ENCODE data around the gene ACOT2. TPM values are rescaled to one million over a fixed set of nuclear protein-coding genes. Genes with fewer than 3 reads are reported as not detected.
A peak's percentile ranks its signal among the peaks of the same experiment; 100 is the strongest.
"Not testable (repeated sequence)": the region's sequence is repeated elsewhere in the genome, so short reads cannot be mapped to it uniquely, and the experiment has no call there.

The ACOT2 gene
- total RNA-seq, 2 experiments from 2014 or later, result 11.0 to 13.2 TPM

GRCh38 chr14:73574251-73574650 is 5.2 kb downstream of the ACOT2 start:
- H3K4me1 Mint-ChIP-seq, DNase-seq, H3K9me3 Mint-ChIP-seq, CTCF ChIA-PET, H3K27ac Mint-ChIP-seq, H3K27me3 Mint-ChIP-seq, H3K4me3 Mint-ChIP-seq, POLR2A ChIA-PET: not testable (repeated sequence)
- peaks cover 12% of the 10 kb centered on the region for H3K36me3 Mint-ChIP-seq (ENCODE audit: low read depth)

- ChIA-PET POLR2A (no interaction called here), CTCF (no interaction called here)
- no peaks in the 10 kb centered on the region for H3K4me1 Mint-ChIP-seq
- no peaks in the 10 kb centered on the region for H3K9me3 Mint-ChIP-seq
- no peak for DNase-seq
- no peak overlapping the region for H3K4me3 Mint-ChIP-seq
- peaks cover 15% of the 10 kb centered on the region for H3K36me3 Mint-ChIP-seq (ENCODE audit: low read depth)
- H3K27me3 Mint-ChIP-seq, result no peaks in the 10 kb centered on the region
- H3K27ac Mint-ChIP-seq, result no peak overlapping the region
These were observed 7.4 kb downstream of the ACOT2 start for GRCh38 chr14:73576391-73576790.

GRCh38 chr14:73577214-73577613 is 8.2 kb downstream of the ACOT2 start:
- H3K36me3 Mint-ChIP-seq (ENCODE audit: low read depth), result peaks cover 15% of the 10 kb centered on the region
- H3K27me3 Mint-ChIP-seq, H3K4me3 Mint-ChIP-seq, DNase-seq, H3K4me1 Mint-ChIP-seq, CTCF ChIA-PET, H3K9me3 Mint-ChIP-seq, POLR2A ChIA-PET, H3K27ac Mint-ChIP-seq: not testable (repeated sequence)

- H3K4me1 Mint-ChIP-seq; H3K36me3 Mint-ChIP-seq (ENCODE audit: low read depth); DNase-seq; POLR2A ChIA-PET; H3K27ac Mint-ChIP-seq; H3K4me3 Mint-ChIP-seq; H3K9me3 Mint-ChIP-seq; H3K27me3 Mint-ChIP-seq: not testable (repeated sequence)
- CTCF ChIA-PET, result interaction anchor here (0.6 to 1.1 kb wide), 2 partner anchors 24 to 110 kb away, joined by 3 to 5 read pairs; no protein-coding TSS in a partner anchor
These were observed 13.3 kb downstream of the ACOT2 start for GRCh38 chr14:73582102-73582979.

- Mint-ChIP-seq H3K27ac (no peak overlapping the region), H3K36me3 (ENCODE audit: low read depth) (no peaks in the 10 kb centered on the region), H3K4me1 (peaks cover 18% of the 10 kb centered on the region), H3K4me3 (no peak overlapping the region), H3K27me3 (no peaks in the 10 kb centered on the region), H3K9me3 (peaks cover 4% of the 10 kb centered on the region)
- ChIA-PET CTCF (no interaction called here), POLR2A (no interaction called here)
- no peak for DNase-seq
These were observed 19.7 kb downstream of the ACOT2 start for GRCh38 chr14:73588695-73589094.

- no peak for DNase-seq
- Mint-ChIP-seq H3K27me3 (no peaks in the 10 kb centered on the region), H3K4me1 (peaks cover 18% of the 10 kb centered on the region), H3K27ac (no peak overlapping the region), H3K36me3 (ENCODE audit: low read depth) (no peaks in the 10 kb centered on the region), H3K4me3 (no peak overlapping the region), H3K9me3 (peaks cover 4% of the 10 kb centered on the region)
- POLR2A ChIA-PET, result no interaction called here
- CTCF ChIA-PET, result interaction anchor here (1.8 kb wide), 1 partner anchor 19 kb away, joined by 6 read pairs; no protein-coding TSS in a partner anchor
These were observed 20.1 kb downstream of the ACOT2 start for GRCh38 chr14:73589116-73589515.

- peaks cover 18% of the 10 kb centered on the region for H3K4me1 Mint-ChIP-seq
- not testable (repeated sequence) for H3K27ac Mint-ChIP-seq
These were observed 21.6 kb downstream of the ACOT2 start for GRCh38 chr14:73590673-73591004.

GRCh38 chr14:73591690-73592449 is 22.9 kb downstream of the ACOT2 start, which contains the start of gene ACOT4:
TSS of gene ACOT4 (plus strand) at chr14:73591873. CDS start at chr14:73591960, 87 bp downstream.
- peak; percentile 45 for DNase-seq
- ChIA-PET POLR2A (interaction anchor here (1.0 kb wide), 1 partner anchor 23 kb away, joined by 3 read pairs; the partner anchor contains the start of gene ACOT2), CTCF (interaction anchor here (1.2 to 2.0 kb wide), 3 partner anchors 13 to 24 kb away, joined by 3 to 7 read pairs (median 3); partner anchors contain the start of gene ACOT2)
- Mint-ChIP-seq H3K36me3 (ENCODE audit: low read depth) (peaks cover 1% of the 10 kb centered on the region), H3K27me3 (no peaks in the 10 kb centered on the region), H3K9me3 (peaks cover 4% of the 10 kb centered on the region), H3K27ac (peak within 1 kb of the TSS; percentile 79), H3K4me1 (peaks cover 18% of the 10 kb centered on the region), H3K4me3 (peak within 1 kb of the TSS; percentile 66)

More at GRCh38 chr14:73590673-73591004, 21.6 kb downstream of the ACOT2 start:
- H3K36me3 Mint-ChIP-seq (ENCODE audit: low read depth); POLR2A ChIA-PET; H3K27me3 Mint-ChIP-seq; DNase-seq; H3K9me3 Mint-ChIP-seq: not testable (repeated sequence)
- CTCF ChIA-PET, result interaction anchor here (1.8 kb wide), 1 partner anchor 20 kb away, joined by 6 read pairs; no protein-coding TSS in a partner anchor
- peak overlapping the region; percentile 66 for H3K4me3 Mint-ChIP-seq

GRCh38 chr14:73594491-73594890 is 25.5 kb downstream of the ACOT2 start:
- Mint-ChIP-seq H3K4me1 (peaks cover 18% of the 10 kb centered on the region), H3K9me3 (peaks cover 4% of the 10 kb centered on the region), H3K27me3 (no peaks in the 10 kb centered on the region), H3K27ac (no peak overlapping the region), H3K4me3 (no peak overlapping the region), H3K36me3 (ENCODE audit: low read depth) (peaks cover 1% of the 10 kb centered on the region)
- ChIA-PET POLR2A (no interaction called here), CTCF (interaction anchor here (1.2 kb wide), 1 partner anchor 25 kb away, joined by 4 read pairs; no protein-coding TSS in a partner anchor)
- no peak for DNase-seq

- H3K9me3 Mint-ChIP-seq, result no peaks in the 10 kb centered on the region
- H3K36me3 Mint-ChIP-seq (ENCODE audit: low read depth), result peaks cover 1% of the 10 kb centered on the region
- ChIA-PET POLR2A (no interaction called here), CTCF (interaction anchor here (0.6 to 1.0 kb wide), 2 partner anchors 29 to 91 kb away, joined by 4 read pairs; no protein-coding TSS in a partner anchor)
- H3K4me1 Mint-ChIP-seq, result peaks cover 4% of the 10 kb centered on the region
- no peak overlapping the region for H3K4me3 Mint-ChIP-seq
- peaks cover 2% of the 10 kb centered on the region for H3K27me3 Mint-ChIP-seq
- H3K27ac Mint-ChIP-seq, result no peak overlapping the region
- DNase-seq, result no peak
These were observed 30.5 kb downstream of the ACOT2 start for GRCh38 chr14:73599499-73599898.

GRCh38 chr14:73602994-73603393 is 34.0 kb downstream of the ACOT2 start:
- Mint-ChIP-seq H3K27me3 (peaks cover 2% of the 10 kb centered on the region), H3K4me3 (no peak overlapping the region), H3K9me3 (no peaks in the 10 kb centered on the region), H3K36me3 (ENCODE audit: low read depth) (no peaks in the 10 kb centered on the region), H3K4me1 (peaks cover 9% of the 10 kb centered on the region), H3K27ac (no peak overlapping the region)
- DNase-seq, result no peak
- CTCF ChIA-PET, result no interaction called here
- POLR2A ChIA-PET, result no interaction called here

GRCh38 chr14:73606271-73606670 is 37.3 kb downstream of the ACOT2 start:
- CTCF ChIA-PET, result interaction anchor here (0.7 to 1.5 kb wide), 4 partner anchors 14 to 123 kb away, joined by 3 read pairs; no protein-coding TSS in a partner anchor
- Mint-ChIP-seq H3K36me3 (ENCODE audit: low read depth) (no peaks in the 10 kb centered on the region), H3K27ac (no peak overlapping the region), H3K4me1 (peaks cover 13% of the 10 kb centered on the region), H3K27me3 (no peaks in the 10 kb centered on the region), H3K4me3 (no peak overlapping the region), H3K9me3 (no peaks in the 10 kb centered on the region)
- no peak for DNase-seq
- POLR2A ChIA-PET, result no interaction called here

- no peaks in the 10 kb centered on the region for H3K36me3 Mint-ChIP-seq (ENCODE audit: low read depth)
- ChIA-PET CTCF (interaction anchor here (0.6 kb wide), 1 partner anchor 1150 kb away, joined by 4 read pairs; no protein-coding TSS in a partner anchor), POLR2A (no interaction called here)
- no peak for DNase-seq
- peaks cover 16% of the 10 kb centered on the region for H3K4me1 Mint-ChIP-seq
- H3K27me3 Mint-ChIP-seq, result no peaks in the 10 kb centered on the region
- no peak overlapping the region for H3K27ac Mint-ChIP-seq
- no peak overlapping the region for H3K4me3 Mint-ChIP-seq
- H3K9me3 Mint-ChIP-seq, result no peaks in the 10 kb centered on the region
These were observed 38.2 kb downstream of the ACOT2 start for GRCh38 chr14:73607241-73607640.
